ENCODE results near the gene ANKRD40CL.
"Not testable (repeated sequence)": the region's sequence is repeated elsewhere in the genome, so short reads cannot be mapped to it uniquely, and the experiment has no call there.

ANKRD40CL gene

GRCh38 chr17:50754521-50754920 is 12.8 kb downstream of the ANKRD40CL start:
- FAIRE-seq, result peak; percentile 50
- no peak for DNase-seq (ENCODE audit: insufficient read length)
- no peak for TF ChIP-seq POLR2AphosphoS5 (IDR thresholded peaks at IDR 0.05; ENCODE audit: low read depth, low read length)
- TF ChIP-seq POLR2A (IDR thresholded peaks at IDR 0.05; ENCODE audit: low read depth, low read length), result no peak
- TF ChIP-seq TAF1 (IDR thresholded peaks at IDR 0.05; ENCODE audit: borderline replicate concordance, low read depth, low read length), result no peak

- TF ChIP-seq POLR2A (IDR thresholded peaks at IDR 0.05; ENCODE audit: low read depth, low read length), result no peak
- no peak for TF ChIP-seq POLR2AphosphoS5 (IDR thresholded peaks at IDR 0.05; ENCODE audit: low read depth, low read length)
- TF ChIP-seq TAF1 (IDR thresholded peaks at IDR 0.05; ENCODE audit: borderline replicate concordance, low read depth, low read length), result no peak
- no peak for FAIRE-seq
- no peak for DNase-seq (ENCODE audit: insufficient read length)
These were observed 18.1 kb downstream of the ANKRD40CL start for GRCh38 chr17:50749245-50749644.

GRCh38 chr17:50745631-50746030 is 21.7 kb downstream of the ANKRD40CL start:
- TF ChIP-seq TAF1 (IDR thresholded peaks at IDR 0.05; ENCODE audit: borderline replicate concordance, low read depth, low read length), result no peak
- no peak for TF ChIP-seq POLR2AphosphoS5 (IDR thresholded peaks at IDR 0.05; ENCODE audit: low read depth, low read length)
- TF ChIP-seq POLR2A (IDR thresholded peaks at IDR 0.05; ENCODE audit: low read depth, low read length), result no peak
- no peak for FAIRE-seq
- no peak for DNase-seq (ENCODE audit: insufficient read length)

GRCh38 chr17:50739098-50739497 is 28.2 kb downstream of the ANKRD40CL start:
- TF ChIP-seq TAF1 (IDR thresholded peaks at IDR 0.05; ENCODE audit: borderline replicate concordance, low read depth, low read length), result no peak
- TF ChIP-seq POLR2A (IDR thresholded peaks at IDR 0.05; ENCODE audit: low read depth, low read length), result no peak
- TF ChIP-seq POLR2AphosphoS5 (IDR thresholded peaks at IDR 0.05; ENCODE audit: low read depth, low read length), result no peak
- no peak for DNase-seq (ENCODE audit: insufficient read length)
- FAIRE-seq, result no peak

GRCh38 chr17:50737118-50737698 is 30.1 kb downstream of the ANKRD40CL start:
- TF ChIP-seq TAF1 (IDR thresholded peaks at IDR 0.05; ENCODE audit: borderline replicate concordance, low read depth, low read length) (no peak), POLR2AphosphoS5 (IDR thresholded peaks at IDR 0.05; ENCODE audit: low read depth, low read length) (no peak), POLR2A (IDR thresholded peaks at IDR 0.05; ENCODE audit: low read depth, low read length) (no peak)
- FAIRE-seq, result no peak
- DNase-seq (ENCODE audit: insufficient read length), result no peak

- no peak for TF ChIP-seq POLR2A (IDR thresholded peaks at IDR 0.05; ENCODE audit: low read depth, low read length)
- no peak for TF ChIP-seq TAF1 (IDR thresholded peaks at IDR 0.05; ENCODE audit: borderline replicate concordance, low read depth, low read length)
- no peak for TF ChIP-seq POLR2AphosphoS5 (IDR thresholded peaks at IDR 0.05; ENCODE audit: low read depth, low read length)
- FAIRE-seq (no peak), DNase-seq (ENCODE audit: insufficient read length) (no peak)
These were observed 32.0 kb downstream of the ANKRD40CL start for GRCh38 chr17:50735287-50735686.

GRCh38 chr17:50731575-50732460 is 35.5 kb downstream of the ANKRD40CL start:
- TF ChIP-seq POLR2AphosphoS5 (IDR thresholded peaks at IDR 0.05; ENCODE audit: low read depth, low read length) (no peak), TAF1 (IDR thresholded peaks at IDR 0.05; ENCODE audit: borderline replicate concordance, low read depth, low read length) (no peak), POLR2A (IDR thresholded peaks at IDR 0.05; ENCODE audit: low read depth, low read length) (no peak)
- DNase-seq (ENCODE audit: insufficient read length), result no peak
- FAIRE-seq, result no peak

- TF ChIP-seq POLR2A (IDR thresholded peaks at IDR 0.05; ENCODE audit: low read depth, low read length) (no peak), TAF1 (IDR thresholded peaks at IDR 0.05; ENCODE audit: borderline replicate concordance, low read depth, low read length) (no peak), POLR2AphosphoS5 (IDR thresholded peaks at IDR 0.05; ENCODE audit: low read depth, low read length) (no peak)
- no peak for FAIRE-seq
These were observed 38.2 kb downstream of the ANKRD40CL start for GRCh38 chr17:50728881-50729765.

GRCh38 chr17:50728112-50728429 is 39.2 kb downstream of the ANKRD40CL start:
- DNase-seq (ENCODE audit: insufficient read length) (no peak), FAIRE-seq (no peak)
- no peak for TF ChIP-seq TAF1 (IDR thresholded peaks at IDR 0.05; ENCODE audit: borderline replicate concordance, low read depth, low read length)
- TF ChIP-seq POLR2AphosphoS5 (IDR thresholded peaks at IDR 0.05; ENCODE audit: low read depth, low read length), result no peak
- no peak for TF ChIP-seq POLR2A (IDR thresholded peaks at IDR 0.05; ENCODE audit: low read depth, low read length)

More at GRCh38 chr17:50728881-50729765, 38.2 kb downstream of the ANKRD40CL start:
- no peak for DNase-seq (ENCODE audit: insufficient read length)

GRCh38 chr17:50725769-50726655 is 41.3 kb downstream of the ANKRD40CL start:
- FAIRE-seq, result no peak
- DNase-seq (ENCODE audit: insufficient read length), result no peak
- TF ChIP-seq TAF1 (IDR thresholded peaks at IDR 0.05; ENCODE audit: borderline replicate concordance, low read depth, low read length) (no peak), POLR2A (IDR thresholded peaks at IDR 0.05; ENCODE audit: low read depth, low read length) (no peak), POLR2AphosphoS5 (IDR thresholded peaks at IDR 0.05; ENCODE audit: low read depth, low read length) (no peak)

GRCh38 chr17:50724622-50725021 is 42.7 kb downstream of the ANKRD40CL start:
- FAIRE-seq; DNase-seq (ENCODE audit: insufficient read length): not testable (repeated sequence)
